Activated naive CD4-positive, alpha-beta T cell treated with anti-CD3 and anti-CD28 coated beads, Interleukin-2, amount 50 U/mL, for 24 hours (primary cell): Measurements from ENCODE around the gene SMURF1.

Experiments used
- H3K27ac Mint-ChIP-seq: one replicate; pipeline ENCODE4 v1.8.0; 2021; ENCODE audit warnings: mild to moderate bottlenecking, mixed read lengths
- H3K27me3 Mint-ChIP-seq: one replicate; pipeline ENCODE4 v1.8.0; 2021; ENCODE audit warnings: mixed read lengths
- H3K36me3 Mint-ChIP-seq: one replicate; pipeline ENCODE4 v1.8.0; 2021; ENCODE audit warnings: mixed read lengths
- H3K4me1 Mint-ChIP-seq: one replicate; pipeline ENCODE4 v1.8.0; 2021; ENCODE audit warnings: mixed read lengths
- H3K4me3 Mint-ChIP-seq: one replicate; pipeline ENCODE4 v1.8.0; 2021; ENCODE audit warnings: mild to moderate bottlenecking, mixed read lengths
- H3K9me3 Mint-ChIP-seq: one replicate; pipeline ENCODE4 v1.8.0; 2021; ENCODE audit warnings: mixed read lengths

The SMURF1 gene

DNA sequence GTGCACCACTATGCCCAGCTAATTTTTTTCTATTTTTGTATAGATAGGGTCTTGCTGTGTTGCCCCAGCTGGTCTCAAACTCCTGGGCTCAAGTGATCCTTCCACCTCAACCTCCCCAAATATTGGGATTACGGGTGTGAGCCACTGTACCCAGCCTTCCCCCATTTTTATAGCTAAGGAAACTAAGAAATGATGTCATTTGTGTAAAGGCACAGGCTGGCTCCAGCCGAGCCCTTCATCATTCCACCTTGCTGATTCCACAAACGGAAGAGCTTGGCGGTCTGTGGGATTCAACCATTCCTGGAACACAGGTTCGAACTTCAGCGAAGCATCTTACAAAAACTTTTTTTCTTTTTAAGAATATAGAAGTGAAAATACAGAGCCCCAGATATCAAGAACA lies 14.4 kb downstream of the SMURF1 start:
- Mint-ChIP-seq H3K4me1 (peaks cover 65% of the 10 kb centered on the region), H3K9me3 (no peaks in the 10 kb centered on the region), H3K27ac (no peak overlapping the region), H3K4me3 (no peak overlapping the region), H3K27me3 (no peaks in the 10 kb centered on the region), H3K36me3 (peaks cover 8% of the 10 kb centered on the region)

DNA sequence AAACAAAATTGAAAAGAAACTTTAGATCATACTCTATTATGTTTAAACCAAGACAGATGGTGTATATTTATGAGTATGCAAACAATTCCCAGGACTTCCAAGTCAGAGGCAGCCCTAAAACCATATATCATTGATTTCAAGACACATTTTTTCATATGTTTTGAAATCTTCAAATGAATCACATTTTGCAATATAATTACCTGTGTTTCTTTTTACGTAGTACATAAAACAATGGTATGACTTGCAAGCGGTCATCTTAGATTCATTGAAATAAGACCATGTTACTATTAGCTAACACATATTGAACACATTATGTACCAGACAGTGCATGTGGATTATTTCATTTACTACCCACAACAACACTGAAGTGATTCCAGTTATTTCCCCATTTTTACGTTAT lies 14.9 kb downstream of the SMURF1 start:
- no peaks in the 10 kb centered on the region for H3K27me3 Mint-ChIP-seq
- H3K27ac Mint-ChIP-seq = no peak overlapping the region
- no peak overlapping the region for H3K4me3 Mint-ChIP-seq
- H3K9me3 Mint-ChIP-seq = no peaks in the 10 kb centered on the region
- H3K4me1 Mint-ChIP-seq = peaks cover 64% of the 10 kb centered on the region
- peaks cover 8% of the 10 kb centered on the region for H3K36me3 Mint-ChIP-seq

DNA sequence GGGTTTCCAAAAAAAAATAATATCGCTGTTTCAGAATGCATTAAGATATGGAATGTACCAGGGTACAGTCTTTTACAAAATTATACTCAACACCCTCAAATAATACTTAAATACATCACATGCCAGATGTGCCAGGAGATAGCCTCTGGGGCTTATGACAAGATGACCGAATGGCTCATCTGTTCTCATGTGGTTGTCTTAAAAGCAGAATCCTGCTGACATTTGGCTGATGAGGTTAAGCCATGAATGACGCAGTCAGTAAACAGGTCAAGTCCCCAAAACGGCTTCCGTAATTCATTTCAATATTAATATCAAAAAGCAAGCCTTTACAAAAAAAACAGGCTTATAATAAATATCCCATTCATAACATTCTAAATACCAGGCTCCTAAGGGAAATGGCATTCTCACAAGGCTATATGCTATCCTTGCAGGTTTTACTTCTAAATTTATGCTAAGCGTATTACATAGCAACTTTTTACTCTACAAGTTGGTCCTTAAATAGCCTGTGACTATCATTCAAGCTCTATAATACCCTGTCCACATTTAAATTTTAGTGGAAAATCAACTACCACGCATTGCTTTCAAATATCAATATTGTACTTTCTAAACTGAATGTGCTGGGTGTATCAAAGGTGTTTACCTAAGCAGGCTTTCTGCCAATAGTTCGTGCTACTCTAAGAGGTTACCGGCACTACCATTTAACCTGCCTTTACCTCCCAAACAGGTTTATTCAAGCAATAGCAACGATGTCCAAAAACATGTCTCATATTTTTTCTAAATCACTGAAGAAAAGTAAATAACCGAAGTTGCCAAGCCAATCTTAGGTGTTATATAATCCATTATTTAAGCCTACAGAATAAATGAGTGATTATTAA lies 15.6 kb downstream of the SMURF1 start:
- Mint-ChIP-seq H3K36me3 (peaks cover 6% of the 10 kb centered on the region), H3K27ac (no peak overlapping the region), H3K27me3 (no peaks in the 10 kb centered on the region), H3K4me1 (peaks cover 64% of the 10 kb centered on the region), H3K9me3 (no peaks in the 10 kb centered on the region), H3K4me3 (no peak overlapping the region)

DNA sequence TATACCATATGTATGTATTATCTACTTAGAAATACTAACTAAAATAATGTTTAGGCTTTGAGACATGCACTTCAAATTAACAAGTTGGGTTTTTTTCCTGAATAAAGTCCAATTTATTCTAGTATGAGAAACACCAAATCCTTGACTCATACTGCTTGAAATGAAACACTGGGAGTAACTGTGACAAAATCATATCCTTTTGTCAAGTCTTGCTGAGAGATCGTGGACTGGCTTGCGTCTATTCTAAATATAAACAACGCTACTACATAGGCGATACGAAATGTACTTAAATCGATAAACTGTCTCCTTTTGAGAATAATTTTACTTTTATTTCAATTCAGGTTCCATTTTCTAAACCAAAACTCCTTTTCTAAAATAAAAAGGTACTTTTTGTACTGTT lies 16.3 kb downstream of the SMURF1 start:
- peaks cover 59% of the 10 kb centered on the region for H3K4me1 Mint-ChIP-seq
- no peak overlapping the region for H3K27ac Mint-ChIP-seq
- no peak overlapping the region for H3K4me3 Mint-ChIP-seq
- H3K27me3 Mint-ChIP-seq = no peaks in the 10 kb centered on the region
- no peaks in the 10 kb centered on the region for H3K9me3 Mint-ChIP-seq
- peaks cover 7% of the 10 kb centered on the region for H3K36me3 Mint-ChIP-seq

DNA sequence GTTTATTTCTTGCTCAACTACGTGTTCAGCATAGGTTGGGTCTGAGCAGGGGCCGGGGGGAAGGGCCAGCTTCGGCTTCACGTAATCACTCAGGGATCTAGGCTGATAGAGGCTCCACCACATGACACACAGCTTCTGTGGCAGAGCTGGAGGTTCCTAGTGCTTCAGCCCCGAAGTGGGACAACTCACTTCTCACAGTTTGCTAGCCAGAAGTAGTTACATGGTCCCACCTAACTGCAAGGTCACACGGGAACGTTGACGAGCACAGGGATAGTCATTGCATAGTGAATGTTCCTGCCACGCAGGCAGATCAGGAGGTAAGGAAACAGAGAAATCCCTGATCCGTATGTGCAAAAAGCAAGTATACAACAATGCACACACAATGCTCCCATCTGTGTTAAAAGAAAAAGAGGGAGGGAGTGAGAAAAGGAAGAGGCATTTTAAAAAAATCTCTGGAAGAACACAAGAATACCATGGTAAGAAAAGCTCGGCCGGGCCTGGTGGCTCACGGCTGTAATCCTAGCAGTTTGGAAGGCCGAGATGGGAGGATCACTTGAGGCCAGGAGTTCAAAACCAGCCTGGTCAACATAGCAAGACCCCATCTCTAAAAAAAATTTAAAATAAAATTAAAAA lies 16.9 kb downstream of the SMURF1 start:
- no peaks in the 10 kb centered on the region for H3K9me3 Mint-ChIP-seq
- H3K27ac Mint-ChIP-seq = no peak overlapping the region
- peaks cover 53% of the 10 kb centered on the region for H3K4me1 Mint-ChIP-seq
- peaks cover 3% of the 10 kb centered on the region for H3K36me3 Mint-ChIP-seq
- H3K27me3 Mint-ChIP-seq = no peaks in the 10 kb centered on the region
- no peak overlapping the region for H3K4me3 Mint-ChIP-seq

DNA sequence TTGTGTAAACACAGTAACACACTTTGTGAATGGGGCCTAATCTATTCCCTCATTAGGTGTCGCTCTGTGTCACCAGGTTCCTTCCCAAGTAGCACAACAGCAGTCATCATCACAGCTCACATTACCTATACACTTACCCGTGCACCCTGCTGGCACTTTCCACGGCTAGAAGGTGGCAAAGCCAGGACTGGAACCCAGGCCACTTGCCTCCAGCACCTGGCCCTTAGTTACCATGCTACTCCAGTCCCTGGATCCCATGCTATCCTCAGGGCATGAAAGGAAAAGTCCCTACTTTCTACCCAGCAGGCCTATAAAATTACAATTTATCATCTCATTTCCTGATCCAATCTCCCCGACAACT lies 18.4 kb downstream of the SMURF1 start:
- Mint-ChIP-seq H3K27me3 (no peaks in the 10 kb centered on the region), H3K9me3 (no peaks in the 10 kb centered on the region), H3K27ac (no peak overlapping the region), H3K4me3 (no peak overlapping the region), H3K36me3 (peaks cover 8% of the 10 kb centered on the region), H3K4me1 (peaks cover 51% of the 10 kb centered on the region)

DNA sequence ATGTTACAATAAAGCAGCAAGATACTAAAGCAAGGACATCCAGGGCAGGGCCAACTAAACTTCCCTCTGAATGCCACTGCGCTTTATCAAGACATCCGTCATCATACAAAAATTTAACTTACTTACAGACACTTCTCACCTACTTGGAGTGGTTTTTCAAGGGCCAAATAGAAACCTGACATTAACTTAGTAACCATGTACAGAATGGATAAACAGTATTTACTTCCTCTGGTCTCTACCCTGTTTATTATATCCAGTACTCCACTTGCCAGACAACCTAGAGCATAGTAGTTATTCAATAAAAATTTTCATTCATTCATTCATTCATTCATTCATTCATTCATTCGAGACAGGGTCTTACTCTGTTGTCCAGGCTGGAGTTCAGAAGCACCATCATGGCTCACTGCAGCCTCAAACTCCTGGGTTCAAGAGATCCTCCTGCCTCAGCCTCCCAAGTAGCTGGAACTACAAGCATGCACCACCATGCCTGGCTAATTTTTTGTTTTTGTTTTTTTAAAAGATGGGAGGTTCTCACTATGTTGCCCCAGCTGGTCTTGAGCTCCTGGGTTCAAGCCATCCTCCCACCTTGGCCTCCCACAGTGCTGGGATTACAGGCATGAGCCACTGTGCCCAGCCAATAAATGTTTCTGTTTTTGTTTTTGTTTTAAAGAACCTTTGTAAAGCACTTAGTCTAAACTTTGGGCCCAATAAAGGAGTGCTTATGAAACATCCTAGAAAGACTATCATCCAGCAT lies 19.0 kb downstream of the SMURF1 start:
- H3K4me3 Mint-ChIP-seq = no peak overlapping the region
- H3K9me3 Mint-ChIP-seq = no peaks in the 10 kb centered on the region

DNA sequence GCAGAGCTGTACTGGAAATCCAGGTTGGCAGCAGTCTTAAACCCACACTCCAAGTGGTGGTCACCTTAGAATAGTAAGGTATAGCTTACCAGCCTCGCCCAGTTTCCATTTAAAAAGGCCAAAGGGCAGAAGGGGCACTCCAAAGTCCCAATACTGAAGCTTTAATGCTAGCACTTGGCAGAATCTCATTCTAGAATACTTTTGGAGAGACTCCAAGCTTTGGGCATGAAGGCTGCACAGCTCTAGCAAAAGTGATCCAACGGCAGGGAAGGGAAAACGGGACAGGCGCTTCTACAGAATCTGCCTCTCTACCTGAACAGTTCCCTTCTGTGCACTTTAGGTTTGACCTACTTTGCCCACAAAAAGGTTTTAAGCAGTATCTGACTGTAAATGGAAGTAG lies 19.7 kb downstream of the SMURF1 start:
- peaks cover 56% of the 10 kb centered on the region for H3K4me1 Mint-ChIP-seq
- H3K36me3 Mint-ChIP-seq = peaks cover 12% of the 10 kb centered on the region
- no peak overlapping the region for H3K4me3 Mint-ChIP-seq
- H3K27ac Mint-ChIP-seq = no peak overlapping the region
- H3K9me3 Mint-ChIP-seq = no peaks in the 10 kb centered on the region
- no peaks in the 10 kb centered on the region for H3K27me3 Mint-ChIP-seq

More for the DNA sequence above, 19.0 kb downstream of the SMURF1 start:
- Mint-ChIP-seq H3K36me3 (peaks cover 12% of the 10 kb centered on the region), H3K27me3 (no peaks in the 10 kb centered on the region), H3K4me1 (peaks cover 54% of the 10 kb centered on the region), H3K27ac (no peak overlapping the region)

DNA sequence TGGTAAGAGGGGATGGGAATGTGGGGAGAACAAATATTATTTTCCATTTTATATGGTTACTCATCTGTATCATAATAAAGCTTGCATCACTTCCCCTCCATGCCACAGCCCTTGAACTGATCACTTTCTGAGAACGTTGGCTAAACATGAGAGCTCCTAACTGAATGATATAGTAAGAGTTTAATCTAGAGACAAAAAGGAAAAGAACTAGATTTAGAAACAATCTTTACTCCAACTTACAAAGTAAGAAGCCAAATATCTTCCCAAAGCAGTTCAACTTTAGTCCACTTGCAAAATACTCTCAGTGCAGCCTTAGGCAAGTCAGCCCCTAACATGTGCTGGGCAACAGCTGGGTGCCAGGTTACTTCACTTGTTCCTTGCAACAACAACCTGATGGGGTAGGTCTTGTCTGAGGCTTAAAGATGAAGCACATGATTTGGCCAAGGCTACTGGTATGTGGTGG lies 20.3 kb downstream of the SMURF1 start:
- no peak overlapping the region for H3K27ac Mint-ChIP-seq
- H3K4me3 Mint-ChIP-seq = no peak overlapping the region
- peaks cover 56% of the 10 kb centered on the region for H3K4me1 Mint-ChIP-seq

DNA sequence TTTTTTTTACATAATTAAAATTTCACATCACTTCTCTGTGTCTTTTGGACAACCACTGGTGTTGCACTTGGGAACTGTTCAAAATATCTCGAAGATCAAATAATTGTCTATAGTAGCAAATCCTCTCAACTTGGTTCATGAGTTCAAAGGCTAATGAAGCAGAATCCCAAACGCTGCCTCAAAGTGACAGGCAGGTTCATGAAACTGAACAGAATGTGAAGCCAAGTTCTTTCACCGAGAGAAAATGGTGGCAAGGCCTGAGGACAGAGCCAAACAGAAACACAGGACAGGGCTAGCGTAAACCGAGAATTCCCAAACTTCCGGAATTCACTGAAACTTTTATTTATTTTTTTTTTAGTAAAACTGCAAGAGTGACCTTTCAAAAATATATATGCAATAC lies 21.1 kb downstream of the SMURF1 start:
- Mint-ChIP-seq H3K36me3 (peaks cover 20% of the 10 kb centered on the region), H3K4me3 (no peak overlapping the region), H3K9me3 (no peaks in the 10 kb centered on the region), H3K27me3 (no peaks in the 10 kb centered on the region), H3K4me1 (peaks cover 65% of the 10 kb centered on the region), H3K27ac (no peak overlapping the region)

More for the DNA sequence above, 20.3 kb downstream of the SMURF1 start:
- H3K27me3 Mint-ChIP-seq = no peaks in the 10 kb centered on the region
- H3K9me3 Mint-ChIP-seq = no peaks in the 10 kb centered on the region
- peaks cover 13% of the 10 kb centered on the region for H3K36me3 Mint-ChIP-seq

DNA sequence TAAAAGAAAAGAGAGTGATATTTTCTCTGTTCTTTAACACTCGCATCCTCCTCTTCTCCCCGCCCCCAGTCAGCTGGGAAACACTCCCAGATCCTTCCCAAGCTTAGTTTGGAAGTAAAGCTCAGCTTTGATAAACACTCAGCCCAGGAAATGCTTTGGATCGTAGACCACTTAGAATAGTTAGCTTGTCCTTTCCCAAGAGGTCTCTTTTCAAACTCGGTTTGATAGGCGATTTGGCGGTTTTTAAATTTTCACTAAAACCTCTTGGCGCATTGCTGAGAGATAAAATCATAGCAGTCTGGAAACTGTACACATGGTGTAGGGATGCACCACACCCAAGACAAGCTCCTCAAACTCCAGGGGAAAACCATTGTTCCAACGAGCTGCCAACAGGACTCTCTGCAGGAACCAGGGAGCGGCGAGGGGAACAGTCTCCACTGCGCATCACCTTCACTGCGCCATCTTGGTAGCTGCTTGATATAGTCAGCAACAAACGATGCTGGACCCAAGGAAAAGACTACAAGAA lies 22.3 kb downstream of the SMURF1 start:
- peaks cover 25% of the 10 kb centered on the region for H3K36me3 Mint-ChIP-seq
- no peak overlapping the region for H3K27ac Mint-ChIP-seq
- H3K27me3 Mint-ChIP-seq = no peaks in the 10 kb centered on the region
- H3K4me1 Mint-ChIP-seq = peaks cover 59% of the 10 kb centered on the region
- H3K4me3 Mint-ChIP-seq = no peak overlapping the region
- H3K9me3 Mint-ChIP-seq = no peaks in the 10 kb centered on the region

DNA sequence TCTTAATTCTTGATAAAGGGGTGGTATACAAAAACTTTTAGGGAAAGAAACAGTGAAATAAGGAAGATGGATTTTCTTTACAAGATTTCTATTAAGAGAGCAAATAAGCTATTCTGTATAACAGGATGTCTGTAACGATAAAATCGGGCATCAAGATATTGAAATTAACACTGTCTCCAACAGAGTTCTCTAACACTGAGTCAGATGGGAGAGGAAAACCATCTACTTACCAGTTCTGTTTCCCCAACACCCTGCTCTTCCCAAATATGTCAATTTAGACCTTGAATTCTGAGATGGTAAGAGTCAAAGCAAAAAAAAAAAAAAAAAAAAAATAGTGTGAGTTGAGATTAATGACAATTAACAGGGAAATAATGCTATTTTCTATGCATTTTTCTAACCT lies 23.0 kb downstream of the SMURF1 start:
- H3K36me3 Mint-ChIP-seq = peaks cover 29% of the 10 kb centered on the region
- H3K27ac Mint-ChIP-seq = peak overlapping the region; percentile 18
- H3K9me3 Mint-ChIP-seq = no peaks in the 10 kb centered on the region
- H3K4me1 Mint-ChIP-seq = peaks cover 65% of the 10 kb centered on the region
- no peak overlapping the region for H3K4me3 Mint-ChIP-seq
- H3K27me3 Mint-ChIP-seq = no peaks in the 10 kb centered on the region

DNA sequence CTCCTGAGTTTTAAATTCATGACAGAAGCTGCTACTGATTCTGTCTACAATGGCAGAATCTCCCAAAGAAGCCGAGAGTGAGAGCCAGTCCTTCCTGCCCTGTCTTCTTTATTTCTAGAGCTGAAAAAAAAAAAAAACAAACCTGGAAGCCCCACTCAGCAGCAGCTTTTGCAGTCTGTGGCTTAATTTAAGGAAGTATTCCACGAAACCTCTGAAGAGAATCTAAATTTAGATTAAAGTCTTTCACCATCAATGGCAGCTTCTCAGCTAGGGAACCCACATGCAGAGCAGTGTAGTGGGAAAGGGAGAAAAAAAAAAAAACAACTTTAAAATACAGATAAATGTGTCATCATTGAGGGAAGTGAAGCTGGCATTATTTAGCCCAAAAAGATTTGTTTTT lies 23.4 kb downstream of the SMURF1 start:
- H3K4me1 Mint-ChIP-seq = peaks cover 65% of the 10 kb centered on the region
- H3K4me3 Mint-ChIP-seq = no peak overlapping the region
- H3K27me3 Mint-ChIP-seq = no peaks in the 10 kb centered on the region
- no peaks in the 10 kb centered on the region for H3K9me3 Mint-ChIP-seq
- peaks cover 29% of the 10 kb centered on the region for H3K36me3 Mint-ChIP-seq
- peak overlapping the region; percentile 27 for H3K27ac Mint-ChIP-seq

DNA sequence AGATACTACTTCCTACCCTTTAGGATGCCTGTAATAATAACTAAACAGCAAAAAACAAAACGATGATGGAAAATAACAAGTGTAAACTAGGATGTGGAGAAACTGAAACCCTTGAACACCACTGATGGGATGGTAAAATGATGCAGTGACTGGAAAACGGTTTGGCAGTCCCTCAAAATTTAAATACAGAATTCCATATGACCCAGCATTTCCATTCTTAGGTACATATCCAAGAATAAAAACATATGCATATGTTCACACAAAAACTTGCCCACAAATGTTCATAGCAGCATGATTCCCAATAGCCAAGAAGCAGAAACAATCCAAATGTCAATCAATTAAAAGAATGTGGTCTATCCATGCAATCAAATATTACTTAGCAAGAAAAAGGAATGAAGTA lies 25.8 kb downstream of the SMURF1 start:
- H3K27me3 Mint-ChIP-seq = no peaks in the 10 kb centered on the region
- peaks cover 60% of the 10 kb centered on the region for H3K4me1 Mint-ChIP-seq
- no peaks in the 10 kb centered on the region for H3K9me3 Mint-ChIP-seq
- H3K27ac Mint-ChIP-seq = no peak overlapping the region
- H3K36me3 Mint-ChIP-seq = peaks cover 39% of the 10 kb centered on the region
- no peak overlapping the region for H3K4me3 Mint-ChIP-seq

DNA sequence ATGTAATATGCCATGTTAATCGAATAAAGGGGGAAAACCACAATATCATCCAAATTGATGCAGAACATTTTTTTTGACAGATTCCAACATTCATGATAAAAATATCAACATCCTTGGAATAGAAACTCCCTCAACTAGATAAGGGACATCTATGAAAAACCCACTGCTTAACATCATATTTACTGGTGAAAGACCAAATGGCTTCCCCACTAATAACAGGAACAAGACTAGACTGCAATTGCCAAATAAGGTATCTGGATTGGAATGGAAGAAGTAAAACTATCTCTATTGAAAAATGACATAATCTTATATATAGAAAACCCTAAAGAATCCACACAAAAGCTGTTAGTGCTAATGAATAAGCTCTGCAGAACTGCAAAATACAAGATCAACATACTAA lies 27.8 kb downstream of the SMURF1 start:
- H3K36me3 Mint-ChIP-seq = peaks cover 37% of the 10 kb centered on the region
- no peaks in the 10 kb centered on the region for H3K27me3 Mint-ChIP-seq
- peaks cover 73% of the 10 kb centered on the region for H3K4me1 Mint-ChIP-seq
- H3K27ac Mint-ChIP-seq = peak overlapping the region; percentile 47
- H3K4me3 Mint-ChIP-seq = no peak overlapping the region
- no peaks in the 10 kb centered on the region for H3K9me3 Mint-ChIP-seq

DNA sequence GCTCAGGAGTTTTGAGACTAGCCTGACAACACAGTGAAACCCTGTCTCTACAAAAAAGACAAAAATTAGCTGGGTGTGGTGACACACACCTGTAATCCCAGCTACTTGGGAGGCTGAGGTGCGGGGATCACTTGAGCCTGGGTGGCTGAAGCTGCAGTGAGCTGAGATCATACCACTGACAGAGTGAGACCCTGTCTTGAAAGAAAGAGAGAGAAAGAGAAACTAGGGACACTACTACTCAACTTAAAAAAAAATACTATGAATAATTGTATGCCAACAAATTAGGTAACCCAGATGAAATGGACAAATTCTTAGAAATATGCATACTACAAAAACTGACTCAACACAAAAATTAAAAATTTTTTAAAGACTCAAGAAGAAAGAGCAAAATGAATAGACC lies 28.5 kb downstream of the SMURF1 start:
- H3K9me3 Mint-ChIP-seq = no peaks in the 10 kb centered on the region
- H3K27me3 Mint-ChIP-seq = no peaks in the 10 kb centered on the region
- H3K4me3 Mint-ChIP-seq = no peak overlapping the region
- H3K4me1 Mint-ChIP-seq = peaks cover 71% of the 10 kb centered on the region
- H3K27ac Mint-ChIP-seq = no peak overlapping the region
- H3K36me3 Mint-ChIP-seq = peaks cover 34% of the 10 kb centered on the region
